Ovary (tissue), 9 donors: ENCODE measurements around the gene MTO1. TPM values are rescaled to one million over a fixed set of nuclear protein-coding genes. Genes with fewer than 3 reads are reported as not detected.
"Not testable (repeated sequence)": the region's sequence is repeated elsewhere in the genome, so short reads cannot be mapped to it uniquely, and the experiment has no call there.

Experiments
- DNase-seq, 5 donors: peaks; one replicate each; pipeline ENCODE4 v3.0.0-alpha.2; 2019 to 2020
- H3K27ac ChIP-seq, 2 donors: fragments of 200-600 bp; one replicate each; pipeline versions ENCODE4 v1.5.1 to v1.8.0; 2019 to 2022
- H3K27me3 ChIP-seq: fragments of 200-600 bp; one replicate; pipeline ENCODE4 v1.8.0; 2022
- H3K36me3 ChIP-seq: fragments of 200-600 bp; sonication (generic); one replicate; pipeline ENCODE4 v1.5.1; 2019
- H3K4me1 ChIP-seq: one replicate; pipeline ENCODE4 v1.8.1; 2013; ENCODE audit warnings: mild to moderate bottlenecking, moderate library complexity; ENCODE audit not compliant: insufficient read depth
- H3K4me3 ChIP-seq: fragments of 200-600 bp; sonication (generic); one replicate; pipeline ENCODE4 v1.5.1; 2017
- H3K9me3 ChIP-seq, 2 donors: fragments of 200-600 bp in 1 of 2; sonication (generic) in 1 of 2; one replicate each; pipeline versions ENCODE4 v1.5.1 to v1.8.1; 2013 to 2019; ENCODE audit warnings: mild to moderate bottlenecking in 1 of 2, moderate library complexity in 1 of 2
- EP300 ChIP-seq: sonication (generic); formaldehyde crosslinking; IDR thresholded peaks from one replicate; pipeline ENCODE4 v1.6.1; 2017; ENCODE audit warnings: antibody characterized with exemption
- POLR2A ChIP-seq: fragments of 450-650 bp; IDR thresholded peaks from one replicate; pipeline ENCODE4 v1.6.1; 2017; ENCODE audit warnings: antibody characterized with exemption, mild to moderate bottlenecking, moderate library complexity
- WGBS, 3 donors: extraction: QIAGEN DNeasy Blood & Tissue Kit in 1 of 3; methylation state at CpG; one replicate each; pipeline versions ENCODE4 v1.1.5 to v1.1.7; 2013 to 2017; 5-methylcytosine and 5-hydroxymethylcytosine counted together
- intact Hi-C, 4 donors: fragments of 100-400 bp; cut with DNase I; formaldehyde crosslinking; loops; one replicate each; pipeline versions ENCODE4 v1.11.0 to v1.15.1; 2022 to 2023
- polyA plus RNA-seq, 2 donors: library from polyadenylated mRNA; stranded (reverse); fragments of 200-250 nt in 1 of 2; fragments of 350-450 nt in 1 of 2; fragmentation: Illumina TruSeq in 1 of 2; extraction: RNeasy Lipid Tissue Mini Kit (QIAGEN cat#74804) in 1 of 2; gene quantifications; one replicate each; pipeline ENCODE4 v1.2.3, GENCODE V29; 2013 to 2014
- total RNA-seq, 7 donors: library from RNA; depleted of rRNA in 2 of 7; stranded (reverse); fragments of >200 nt in 2 of 7; fragmentation: NEBNext Ultra II Directional in 3 of 7; extraction: Animal tissue kit (Norgen Biotek cat#: 25700) in 3 of 7; gene quantifications; one replicate each; pipeline versions ENCODE4 v1.1.0 to v1.2.4, GENCODE V29; 2016 to 2023
- TF ChIP-seq, protein P1 (sequence below), 3 donors: fragments of 450-650 bp in 2 of 3; fragments of 200-600 bp in 1 of 3; IDR thresholded peaks; one replicate each; pipeline versions ENCODE4 v1.5.1 to v1.8.0; 2016 to 2022; ENCODE audit warnings: antibody characterized with exemption in 3 of 3, mild to moderate bottlenecking in 1 of 3
- donor health status: DM: no; HTN: no; CAD: no; lungs with moderate emphysema.
- donor health status: DM: no; HTN: no; CAD: no.
- donor health status: Bipolar disorder and iron deficiency.
- donor health status: DM: yes; HTN: yes; CAD: no.
- donor health status: DM: no; HTN: no; CAD: no.
- donor health status: DM: yes; HTN: yes; CAD: no.

MTO1 gene
- total and polyA plus RNA-seq, 9 donors, result 19.8 to 43.1 (median 31.0) TPM

DNA sequence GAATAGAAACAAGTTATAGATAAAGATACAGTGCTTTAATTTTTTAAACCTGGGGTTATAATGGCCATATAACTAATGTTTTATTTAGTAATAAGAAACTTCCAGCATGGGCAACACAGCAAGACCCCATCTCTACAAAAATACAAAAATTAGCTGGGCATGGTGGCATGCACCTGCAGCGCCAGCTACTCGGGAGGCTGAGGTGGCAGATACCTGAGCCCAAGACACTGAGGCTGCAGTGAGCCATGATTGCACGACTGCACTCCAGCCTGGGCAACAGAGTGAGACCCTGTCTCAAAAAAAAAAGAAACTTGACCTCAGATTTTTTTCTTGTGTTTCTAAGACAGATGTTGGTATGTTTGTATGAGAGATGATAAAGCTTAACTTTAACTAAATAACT lies 36.4 kb downstream of the MTO1 start:
- H3K9me3 ChIP-seq, result no peaks in the 10 kb centered on the region
- DNase-seq, result no peak
- TF ChIP-seq, protein P1, sequence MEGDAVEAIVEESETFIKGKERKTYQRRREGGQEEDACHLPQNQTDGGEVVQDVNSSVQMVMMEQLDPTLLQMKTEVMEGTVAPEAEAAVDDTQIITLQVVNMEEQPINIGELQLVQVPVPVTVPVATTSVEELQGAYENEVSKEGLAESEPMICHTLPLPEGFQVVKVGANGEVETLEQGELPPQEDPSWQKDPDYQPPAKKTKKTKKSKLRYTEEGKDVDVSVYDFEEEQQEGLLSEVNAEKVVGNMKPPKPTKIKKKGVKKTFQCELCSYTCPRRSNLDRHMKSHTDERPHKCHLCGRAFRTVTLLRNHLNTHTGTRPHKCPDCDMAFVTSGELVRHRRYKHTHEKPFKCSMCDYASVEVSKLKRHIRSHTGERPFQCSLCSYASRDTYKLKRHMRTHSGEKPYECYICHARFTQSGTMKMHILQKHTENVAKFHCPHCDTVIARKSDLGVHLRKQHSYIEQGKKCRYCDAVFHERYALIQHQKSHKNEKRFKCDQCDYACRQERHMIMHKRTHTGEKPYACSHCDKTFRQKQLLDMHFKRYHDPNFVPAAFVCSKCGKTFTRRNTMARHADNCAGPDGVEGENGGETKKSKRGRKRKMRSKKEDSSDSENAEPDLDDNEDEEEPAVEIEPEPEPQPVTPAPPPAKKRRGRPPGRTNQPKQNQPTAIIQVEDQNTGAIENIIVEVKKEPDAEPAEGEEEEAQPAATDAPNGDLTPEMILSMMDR (IDR thresholded peaks at IDR 0.05), result no peak
- TF ChIP-seq POLR2A, result no peak
- no peak for TF ChIP-seq EP300
- intact Hi-C loops, result no loop called here
- no peaks in the 10 kb centered on the region for H3K36me3 ChIP-seq
- H3K4me3 ChIP-seq, result no peak overlapping the region
- H3K27me3 ChIP-seq, result no peaks in the 10 kb centered on the region
- H3K27ac ChIP-seq, result no peak overlapping the region
- WGBS, 3 donors, result 89 to 96% (median 96%) methylated on average over 3 of the region's 3 CpGs
- H3K4me1 ChIP-seq, result no peaks in the 10 kb centered on the region

DNA sequence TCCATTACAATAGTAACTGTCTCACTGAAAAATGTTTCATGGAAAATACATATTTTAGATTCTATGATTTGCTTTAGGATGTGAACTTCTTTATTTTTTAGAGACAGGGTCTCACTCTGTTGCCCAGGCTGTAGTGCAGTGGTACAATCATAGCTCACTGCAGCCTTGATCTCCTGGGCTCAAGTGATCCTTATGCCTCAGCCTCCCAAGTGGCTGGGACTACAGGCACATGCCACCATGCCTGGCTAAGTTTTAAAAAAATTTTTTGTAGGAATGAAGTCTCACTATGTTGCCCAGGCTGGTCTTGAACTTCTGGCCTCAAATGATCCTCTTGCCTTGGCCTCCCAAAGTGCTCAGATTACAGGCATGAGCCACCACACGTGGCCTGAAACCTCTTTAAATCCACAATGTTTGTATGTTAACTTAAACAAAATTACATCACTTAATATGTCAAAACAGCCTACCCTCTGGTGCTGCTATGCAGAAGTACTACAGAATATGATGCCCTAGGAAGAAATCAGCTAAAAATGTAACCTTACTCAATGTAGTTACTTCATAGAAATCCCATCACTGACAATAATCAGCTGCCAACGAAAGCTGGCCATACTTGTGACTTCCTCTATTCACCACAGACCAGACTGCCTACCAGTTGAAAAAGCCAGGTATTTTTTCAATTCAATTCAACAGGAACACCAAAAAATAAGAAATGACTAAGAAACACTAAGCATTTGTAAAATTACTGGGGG lies 41.7 kb downstream of the MTO1 start:
- Histone ChIP-seq H3K9me3 (no peaks in the 10 kb centered on the region), H3K27ac (no peak overlapping the region), H3K27me3 (no peaks in the 10 kb centered on the region), H3K4me1 (no peaks in the 10 kb centered on the region), H3K36me3 (no peaks in the 10 kb centered on the region), H3K4me3 (no peak overlapping the region)
- TF ChIP-seq POLR2A, result no peak
- TF ChIP-seq, protein P1 (IDR thresholded peaks at IDR 0.05), result no peak
- TF ChIP-seq EP300, result no peak
- DNase-seq, result no peak
- intact Hi-C loops, result no loop called here
- WGBS, 3 donors, result 39 to 55% (median 50%) methylated on average over 2 of the region's 2 CpGs

DNA sequence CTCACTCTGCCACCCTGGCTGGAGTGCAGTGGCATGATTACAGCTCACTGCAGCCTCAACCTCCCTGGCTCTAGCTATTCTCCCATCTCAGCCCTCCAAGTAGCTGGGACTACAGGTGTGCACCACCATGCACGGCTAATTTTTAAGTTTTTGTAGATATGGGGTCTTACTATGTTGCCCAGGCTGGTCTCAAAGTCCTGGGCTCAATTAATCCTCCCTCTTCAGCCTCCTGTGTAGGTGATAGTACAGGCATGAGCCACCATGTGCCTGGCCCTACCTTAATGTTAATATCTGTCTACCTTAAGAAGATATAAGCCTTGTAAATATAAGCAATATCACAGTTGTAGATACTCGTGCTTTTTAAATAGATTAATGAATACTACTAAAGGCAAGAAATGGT lies 42.6 kb downstream of the MTO1 start:
- Histone ChIP-seq H3K9me3 (no peaks in the 10 kb centered on the region), H3K27ac (no peak overlapping the region), H3K27me3 (no peaks in the 10 kb centered on the region), H3K4me3 (no peak overlapping the region), H3K36me3 (no peaks in the 10 kb centered on the region), H3K4me1 (no peaks in the 10 kb centered on the region)
- TF ChIP-seq, protein P1 (IDR thresholded peaks at IDR 0.05), result no peak
- TF ChIP-seq EP300 (no peak), POLR2A (no peak)
- intact Hi-C loops, result no loop called here
- DNase-seq, result no peak
- 67 to 80% (median 78%) methylated on average over 2 of the region's 2 CpGs for WGBS, 3 donors

DNA sequence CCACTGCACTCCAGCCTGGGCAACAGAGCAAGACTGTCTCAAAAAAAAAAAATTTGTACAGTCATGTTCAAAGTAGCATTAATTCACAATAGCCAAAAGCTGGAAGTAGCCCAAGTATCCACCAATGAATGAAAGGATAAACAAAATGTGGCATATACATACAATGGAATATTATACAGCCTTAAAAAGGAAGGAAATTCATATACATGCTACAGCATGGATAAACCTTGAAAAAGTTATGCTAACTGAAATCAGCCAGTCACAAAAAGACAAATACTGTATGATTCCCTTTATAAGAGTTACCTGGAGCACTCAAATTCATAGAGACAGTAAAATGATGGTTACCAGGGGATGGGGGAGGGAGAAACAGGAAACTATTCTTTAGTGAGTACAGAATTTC lies 43.6 kb downstream of the MTO1 start:
- Histone ChIP-seq H3K27me3 (no peaks in the 10 kb centered on the region), H3K9me3 (no peaks in the 10 kb centered on the region), H3K4me1 (no peaks in the 10 kb centered on the region), H3K4me3 (no peak overlapping the region), H3K36me3 (no peaks in the 10 kb centered on the region), H3K27ac (no peak overlapping the region)
- TF ChIP-seq EP300 (no peak), POLR2A (no peak)
- TF ChIP-seq, protein P1 (IDR thresholded peaks at IDR 0.05), result no peak
- intact Hi-C loops, result no loop called here
- no peak for DNase-seq

DNA sequence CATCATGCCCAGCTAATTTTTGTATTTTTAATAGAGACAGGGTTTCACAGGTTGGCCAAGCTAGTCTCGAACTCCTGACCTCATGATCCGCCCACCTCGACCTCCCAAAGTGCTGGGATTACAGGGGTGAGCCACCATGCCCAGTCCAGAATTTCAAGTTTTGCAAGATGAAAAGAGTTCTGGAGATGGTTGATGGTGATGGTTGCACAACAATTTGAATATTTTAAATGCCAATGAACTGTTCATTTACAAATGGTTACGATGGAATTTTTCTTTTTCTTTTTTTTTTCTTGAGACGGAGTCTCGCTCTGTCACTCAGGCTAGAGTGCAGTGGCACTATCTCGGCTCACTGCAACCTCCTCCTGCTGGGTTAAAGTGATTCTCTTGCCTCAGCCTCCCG lies 44.2 kb downstream of the MTO1 start:
- intact Hi-C loops, H3K36me3 ChIP-seq, H3K4me1 ChIP-seq, DNase-seq, H3K9me3 ChIP-seq, H3K4me3 ChIP-seq, H3K27ac ChIP-seq, H3K27me3 ChIP-seq: not testable (repeated sequence)
- WGBS, 3 donors, result 95 to 96% (median 95%) methylated on average over 8 of the region's 8 CpGs
